HPDE6-E6E7 (cell line): Measurements from ENCODE around the gene HCRTR1.

ENCODE experiments used
- DNase-seq: peaks from one replicate; pipeline ENCODE4 v3.0.0; 2011; ENCODE audit warnings: missing footprints; ENCODE audit errors: extremely low spot score

HCRTR1 gene

DNA sequence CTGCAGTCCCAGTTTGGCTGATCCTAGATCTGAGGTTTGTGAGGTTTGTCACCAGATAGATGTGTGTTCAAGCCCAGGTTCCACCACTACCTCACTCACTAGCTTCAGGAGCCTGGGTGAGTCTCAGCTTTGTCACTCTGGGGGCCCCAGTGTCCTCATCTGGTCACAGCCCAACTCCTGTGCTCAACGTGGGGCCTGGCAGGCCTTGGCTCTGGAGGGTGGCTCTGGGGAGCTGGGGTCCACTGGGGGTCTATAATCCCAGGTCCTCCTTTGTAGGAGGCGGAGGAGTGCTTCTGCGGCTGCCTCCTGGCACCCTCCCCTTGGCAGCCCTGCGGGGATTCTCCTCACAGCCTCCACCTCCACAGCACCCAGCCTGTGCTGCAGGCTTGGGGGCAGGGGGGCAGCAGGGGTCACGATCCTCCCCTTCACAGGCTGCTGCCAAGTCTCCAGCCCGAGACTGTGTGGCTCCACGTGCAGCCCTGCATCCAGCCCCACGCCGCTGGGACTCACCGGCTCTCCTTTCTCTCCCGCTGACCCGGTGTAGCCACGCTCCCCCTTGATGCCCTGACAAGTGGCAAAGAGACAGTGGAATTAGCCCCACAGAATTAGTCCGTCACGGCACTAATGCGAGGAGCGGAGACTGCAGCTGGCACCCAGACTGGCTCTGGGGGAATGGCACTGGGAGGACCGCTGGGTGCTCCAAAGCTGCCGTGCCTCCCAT, 49.7 kb downstream of the HCRTR1 start:
- no peak for DNase-seq

DNA sequence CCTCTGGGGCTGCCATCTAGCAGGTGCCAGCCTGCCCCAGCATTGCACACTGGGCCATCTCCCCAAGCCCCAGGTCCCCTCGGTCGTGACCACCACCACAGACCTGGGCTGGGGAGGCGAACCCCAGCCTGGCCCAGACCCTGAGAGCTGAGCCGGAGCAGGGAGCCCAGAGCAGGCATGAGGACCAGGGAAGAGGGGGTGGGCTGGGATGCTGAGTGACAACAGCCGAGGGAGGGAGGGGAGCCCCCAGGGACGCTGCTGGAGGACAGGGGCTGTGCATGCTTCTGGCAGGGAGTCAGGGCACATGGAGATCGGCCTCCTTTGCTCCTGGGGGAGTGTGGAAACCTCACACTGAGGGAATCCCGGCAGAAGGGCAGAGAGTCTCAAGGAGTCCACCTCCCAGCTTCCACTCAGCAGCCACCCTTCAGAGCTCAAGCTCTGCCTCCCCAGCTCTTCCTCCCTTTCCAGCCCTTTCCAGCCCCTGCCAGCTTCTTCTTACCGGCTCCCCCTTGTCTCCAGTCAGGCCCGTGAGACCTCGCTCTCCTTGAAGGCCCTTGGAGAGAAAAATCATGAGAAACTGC, 50.9 kb downstream of the HCRTR1 start:
- DNase-seq = no peak

DNA sequence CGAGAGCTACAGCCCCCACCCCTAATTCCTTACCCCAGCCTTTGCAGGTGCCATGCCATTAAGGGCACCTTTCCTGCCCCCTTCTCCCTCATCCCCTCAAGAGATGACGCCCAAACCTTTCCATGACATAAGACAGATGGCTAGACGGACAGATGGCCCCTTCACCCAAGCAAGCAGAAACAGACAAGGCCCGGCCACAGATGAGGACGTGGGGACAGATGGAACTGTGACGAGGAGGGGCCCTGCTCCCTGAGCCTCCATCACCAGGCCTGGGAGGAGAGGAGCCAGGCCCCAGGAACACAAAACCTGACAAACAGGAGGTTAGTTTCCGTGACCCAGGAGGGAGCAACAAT, 51.9 kb downstream of the HCRTR1 start:
- DNase-seq = no peak

DNA sequence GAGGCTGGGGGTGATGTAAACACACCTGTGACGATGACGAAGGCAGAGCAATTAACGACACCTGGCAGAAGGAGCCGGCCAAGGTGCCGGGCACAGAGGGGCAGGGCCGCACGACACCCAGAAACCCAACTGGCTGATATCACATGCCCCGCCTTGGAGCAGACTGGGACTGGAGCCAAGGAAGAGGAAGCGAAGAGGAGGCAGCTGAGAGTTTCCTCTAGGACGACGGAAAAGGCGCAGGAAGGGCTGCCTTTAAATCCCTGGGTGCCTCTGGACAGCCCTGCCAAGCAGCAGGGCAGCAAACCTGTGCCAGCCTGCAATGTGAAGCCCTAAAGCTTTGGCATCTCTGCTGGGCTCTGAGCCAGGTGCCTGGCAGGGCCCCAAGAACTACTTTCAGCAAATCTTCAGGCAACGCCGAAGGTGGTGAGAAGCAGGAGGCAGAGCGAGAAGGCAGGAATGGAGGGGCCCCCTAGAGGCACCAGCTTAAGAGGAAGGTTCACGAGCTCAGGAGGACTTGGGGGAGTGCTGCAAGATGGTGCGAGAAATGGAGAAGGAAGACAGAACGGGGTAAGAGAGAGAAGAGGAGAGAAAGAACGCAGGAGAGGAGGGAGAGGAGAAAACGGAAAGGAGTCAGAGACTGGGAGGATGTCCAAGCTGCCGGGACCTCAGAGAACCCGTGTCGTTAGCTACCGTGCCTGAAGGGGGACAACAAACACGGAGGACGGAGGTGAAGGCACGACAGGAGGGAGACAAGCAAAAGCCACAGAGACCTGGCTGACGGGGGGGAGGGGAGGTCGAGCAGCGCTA, 52.5 kb downstream of the HCRTR1 start:
- DNase-seq = peak; percentile 43

DNA sequence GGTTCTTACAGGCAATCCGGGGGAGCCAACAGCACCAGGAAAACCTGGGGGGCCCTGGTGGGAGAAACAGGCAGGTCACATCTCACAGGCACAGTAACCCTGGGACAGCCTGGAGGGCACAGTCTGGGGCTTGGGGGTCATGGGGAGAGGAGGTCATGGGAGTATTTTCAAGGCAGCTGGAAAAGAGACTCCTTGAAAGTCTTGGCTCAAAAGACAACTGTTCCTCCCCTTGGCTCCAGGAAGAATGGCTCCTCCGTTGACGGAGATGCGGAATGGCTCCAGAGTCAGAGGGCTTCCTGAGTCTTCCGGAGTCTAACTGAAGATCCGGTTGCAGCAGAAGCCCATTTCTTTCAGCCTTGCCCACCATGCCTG, 53.1 kb downstream of the HCRTR1 start:
- no peak for DNase-seq

DNA sequence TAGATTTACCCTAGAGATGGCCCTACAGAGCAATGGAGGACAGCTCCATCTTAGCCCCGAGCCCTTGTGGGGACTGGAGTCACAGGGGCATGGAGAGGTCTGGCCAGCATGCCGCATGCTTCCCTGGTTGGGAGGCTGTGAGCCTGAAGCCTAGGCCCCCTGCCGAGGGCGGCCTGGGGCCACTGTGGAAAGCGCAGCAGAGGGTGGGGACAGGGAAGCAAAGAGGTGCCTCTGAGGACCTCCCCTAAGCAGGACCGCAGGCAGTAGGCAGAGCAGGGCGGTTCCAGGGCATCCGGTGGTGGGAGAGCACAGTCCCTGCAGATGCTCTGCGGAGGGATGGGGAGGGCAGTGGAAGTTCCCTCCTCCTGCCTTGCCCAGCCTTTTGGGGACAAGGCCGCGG, 53.7 kb downstream of the HCRTR1 start:
- no peak for DNase-seq

DNA sequence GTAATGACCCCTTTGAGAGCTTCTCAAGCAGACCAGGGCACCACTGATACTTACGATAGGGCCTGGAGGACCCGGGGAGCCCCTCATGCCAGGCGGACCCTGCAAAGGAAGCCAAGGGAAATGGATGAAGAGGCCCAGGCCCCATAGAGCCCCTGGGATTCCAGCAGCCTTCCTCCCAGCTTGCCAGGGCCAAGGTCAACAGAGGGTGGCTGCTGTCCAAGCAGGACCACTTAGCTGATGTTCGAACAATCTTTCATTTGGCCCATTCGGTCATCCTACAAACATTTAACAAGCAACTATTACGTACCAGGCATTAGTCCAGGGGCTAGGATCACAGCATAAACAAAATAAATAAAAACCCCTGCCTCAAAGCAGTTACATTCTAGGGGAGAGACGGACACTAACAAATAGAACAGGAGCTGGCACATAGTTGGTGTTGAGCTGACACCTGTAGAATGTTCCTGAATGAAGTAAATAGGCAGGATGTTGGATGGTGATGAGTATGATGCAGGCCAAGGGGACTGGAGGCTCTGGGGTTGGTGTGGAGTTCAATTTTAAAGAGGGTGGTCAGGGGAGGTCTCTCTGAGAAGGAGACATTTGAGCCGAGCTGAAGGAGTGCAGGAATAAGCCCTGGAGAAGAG, 54.2 kb downstream of the HCRTR1 start:
- no peak for DNase-seq

DNA sequence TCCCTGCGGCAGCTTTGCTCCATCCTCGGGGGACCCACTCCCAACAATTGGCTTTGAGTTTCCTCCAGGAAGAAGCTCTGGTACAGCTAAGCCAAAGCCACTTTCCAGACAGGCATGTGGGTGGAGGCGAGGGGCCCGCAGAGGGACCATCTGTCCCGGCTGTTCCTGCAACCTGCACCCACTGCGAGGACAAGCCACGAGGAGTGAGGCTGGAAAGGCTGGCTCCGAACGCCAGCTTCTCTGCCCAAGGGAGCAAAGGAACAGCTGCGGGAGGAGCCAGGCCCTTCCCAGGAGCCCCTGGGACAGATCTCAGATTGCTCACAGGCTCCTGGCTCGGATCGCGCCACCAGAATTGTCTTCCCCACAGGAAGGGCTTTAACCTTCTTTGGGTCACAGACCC, 55.5 kb downstream of the HCRTR1 start:
- no peak for DNase-seq

DNA sequence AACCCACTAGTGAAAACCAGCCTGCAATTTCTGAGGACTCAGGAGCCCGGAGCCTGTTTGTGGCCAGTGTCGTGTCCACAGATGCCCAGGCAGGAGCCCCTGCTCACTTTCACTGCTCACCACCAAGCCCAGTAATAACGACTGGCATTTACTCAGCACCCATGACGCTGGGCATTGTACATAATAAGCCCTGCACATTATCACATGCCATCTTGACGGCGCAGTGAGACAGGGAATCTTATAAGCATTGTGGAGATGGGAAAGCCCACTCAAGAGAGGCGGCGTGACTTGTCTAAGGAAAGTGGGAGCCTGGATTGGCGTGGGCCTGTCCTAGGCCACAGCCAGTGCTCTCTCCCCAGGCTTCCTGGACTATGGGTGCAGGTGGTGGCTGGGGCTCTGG, 55.9 kb downstream of the HCRTR1 start:
- DNase-seq = no peak

DNA sequence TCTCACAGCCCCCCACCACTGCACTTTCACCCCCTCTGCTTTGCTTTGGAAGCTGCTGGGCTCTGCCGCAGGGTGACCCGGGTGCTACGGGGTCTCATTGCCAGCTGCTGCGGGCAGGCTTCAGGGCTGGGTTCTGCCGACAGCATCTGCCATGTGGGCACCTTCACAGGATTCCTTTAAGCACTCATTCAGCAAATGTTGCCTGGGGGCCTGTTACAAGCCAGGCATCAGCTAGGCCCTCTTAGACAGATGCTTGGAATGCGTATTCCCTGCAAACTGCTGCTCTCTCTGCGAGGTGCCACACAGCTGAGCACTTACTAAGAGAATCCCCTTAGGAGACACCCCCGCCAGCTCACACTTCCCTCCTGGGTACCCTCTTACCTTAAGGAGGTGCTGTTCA, 57.1 kb downstream of the HCRTR1 start:
- DNase-seq = no peak

DNA sequence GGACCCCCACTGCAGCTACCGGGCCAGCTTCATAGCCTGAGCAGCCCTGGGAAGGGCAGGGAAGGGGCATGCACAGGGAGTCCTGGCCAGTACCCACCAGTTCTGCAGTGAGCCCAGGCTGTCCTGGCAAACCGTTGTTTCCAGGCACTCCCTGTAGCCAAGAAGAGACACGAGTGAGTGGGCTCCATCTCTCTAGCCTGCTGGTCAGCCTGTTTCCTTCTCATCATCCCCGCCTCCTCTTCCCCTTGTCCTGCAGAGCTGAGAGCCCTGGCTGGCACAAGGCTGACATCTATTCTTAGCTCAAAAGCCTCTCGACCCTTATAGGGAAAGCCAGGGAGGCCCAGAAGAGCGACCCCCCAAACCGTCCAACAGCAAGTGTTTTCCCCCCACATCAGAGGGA, 57.7 kb downstream of the HCRTR1 start:
- no peak for DNase-seq

DNA sequence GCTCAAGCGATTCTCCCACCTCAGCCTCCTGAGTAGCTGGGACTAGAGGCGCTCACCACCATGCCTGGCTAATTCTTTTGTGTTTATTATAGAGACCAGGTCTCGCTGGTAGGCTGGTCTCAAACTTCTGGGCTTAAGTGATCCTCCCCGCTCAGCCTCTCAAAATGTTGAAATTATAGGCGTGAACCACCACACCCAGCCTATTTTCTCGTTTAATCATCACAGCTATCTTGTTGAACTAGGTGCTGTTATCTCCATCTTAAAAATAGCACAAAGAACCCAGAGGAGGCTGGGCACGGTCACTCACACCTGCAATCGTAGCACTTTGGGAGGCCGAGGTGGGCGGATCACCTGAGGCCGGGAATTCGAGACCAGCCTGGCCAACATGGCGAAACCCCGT, 58.3 kb downstream of the HCRTR1 start:
- no peak for DNase-seq
